ENCODE results near the gene KCNQ1. TPM values are rescaled to one million over a fixed set of nuclear protein-coding genes. Genes with fewer than 3 reads are reported as not detected.

KCNQ1 gene
- total and polyA plus RNA-seq, 2 donors (not counting 1 experiment from before 2014, with no cell fraction given), result not detected

DNA sequence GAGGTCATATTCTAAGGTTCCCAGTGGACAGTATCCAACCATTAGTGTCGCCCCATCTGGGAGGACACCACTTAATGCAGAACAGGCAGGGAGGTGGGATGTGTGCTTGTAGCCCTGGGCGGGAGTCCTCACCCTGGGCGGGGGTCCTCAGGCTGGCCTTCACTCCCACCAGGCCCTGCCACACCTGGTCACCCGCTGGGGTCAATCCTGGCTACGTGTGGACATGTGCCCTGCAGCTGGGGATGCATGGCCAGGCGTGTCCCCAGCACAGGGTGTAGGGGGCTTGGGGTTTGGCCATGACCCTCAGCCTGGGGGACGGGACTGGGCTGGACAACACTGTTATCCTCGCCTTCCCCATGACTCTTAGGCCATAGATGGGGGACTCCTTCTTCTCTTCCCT, 19.3 kb upstream of the KCNQ1 start:
- Histone ChIP-seq H3K27ac (ENCODE audit: insufficient read depth, low read length) (no peak overlapping the region), H2AFZ (ENCODE audit: low read length) (no peak overlapping the region), H3K9me3 (ENCODE audit: control insufficient read depth, insufficient read depth, low read depth, low read length) (no peaks in the 10 kb centered on the region), H3K79me2 (ENCODE audit: control insufficient read depth, insufficient read depth, low read length) (no peaks in the 10 kb centered on the region), H3K9ac (ENCODE audit: insufficient read depth, low read length) (no peak overlapping the region), H3K4me3 (replicated peaks in 1 of 4; ENCODE audit: control extremely low read depth in 1 of 4, insufficient read depth in 1 of 4, low read depth in 3 of 4, low read length in 4 of 4) (no peak overlapping the region), H4K20me1 (ENCODE audit: control insufficient read depth, extremely low read depth, insufficient read depth, low read length) (no peaks in the 10 kb centered on the region), H3K4me1 (ENCODE audit: control insufficient read depth, extremely low read depth, insufficient read depth, low read length) (no peaks in the 10 kb centered on the region), H3K27me3 (ENCODE audit: control insufficient read depth, insufficient read depth, low read length) (no peaks in the 10 kb centered on the region), H3K36me3 (ENCODE audit: control insufficient read depth, insufficient read depth, low read length) (no peaks in the 10 kb centered on the region), H3K4me2 (ENCODE audit: extremely low read depth, insufficient read depth, low read length) (no peak overlapping the region)
- TF ChIP-seq, protein P1, sequence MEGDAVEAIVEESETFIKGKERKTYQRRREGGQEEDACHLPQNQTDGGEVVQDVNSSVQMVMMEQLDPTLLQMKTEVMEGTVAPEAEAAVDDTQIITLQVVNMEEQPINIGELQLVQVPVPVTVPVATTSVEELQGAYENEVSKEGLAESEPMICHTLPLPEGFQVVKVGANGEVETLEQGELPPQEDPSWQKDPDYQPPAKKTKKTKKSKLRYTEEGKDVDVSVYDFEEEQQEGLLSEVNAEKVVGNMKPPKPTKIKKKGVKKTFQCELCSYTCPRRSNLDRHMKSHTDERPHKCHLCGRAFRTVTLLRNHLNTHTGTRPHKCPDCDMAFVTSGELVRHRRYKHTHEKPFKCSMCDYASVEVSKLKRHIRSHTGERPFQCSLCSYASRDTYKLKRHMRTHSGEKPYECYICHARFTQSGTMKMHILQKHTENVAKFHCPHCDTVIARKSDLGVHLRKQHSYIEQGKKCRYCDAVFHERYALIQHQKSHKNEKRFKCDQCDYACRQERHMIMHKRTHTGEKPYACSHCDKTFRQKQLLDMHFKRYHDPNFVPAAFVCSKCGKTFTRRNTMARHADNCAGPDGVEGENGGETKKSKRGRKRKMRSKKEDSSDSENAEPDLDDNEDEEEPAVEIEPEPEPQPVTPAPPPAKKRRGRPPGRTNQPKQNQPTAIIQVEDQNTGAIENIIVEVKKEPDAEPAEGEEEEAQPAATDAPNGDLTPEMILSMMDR (conservative IDR thresholded peaks at IDR 0.05 in 1 of 2, IDR thresholded peaks at IDR 0.05 in 1 of 2; ENCODE audit: low read depth in 1 of 2, low read length in 2 of 2), result no peak
- no peak for TF ChIP-seq EZH2 (IDR thresholded peaks at IDR 0.05; ENCODE audit: low read length, missing control alignments)
- DNase-seq (ENCODE audit: low read depth in 2 of 2), result no peak

GRCh38 chr11:2426221-2426620, 18.6 kb upstream of the KCNQ1 start:
- no peak overlapping the region for H3K4me2 ChIP-seq (ENCODE audit: extremely low read depth, insufficient read depth, low read length)
- no peak overlapping the region for H2AFZ ChIP-seq (ENCODE audit: low read length)
- DNase-seq (ENCODE audit: low read depth in 2 of 2), result no peak
- H3K36me3 ChIP-seq (ENCODE audit: control insufficient read depth, insufficient read depth, low read length), result no peaks in the 10 kb centered on the region
- H3K9ac ChIP-seq (ENCODE audit: insufficient read depth, low read length), result no peak overlapping the region
- H3K27ac ChIP-seq (ENCODE audit: insufficient read depth, low read length), result no peak overlapping the region
- H3K4me1 ChIP-seq (ENCODE audit: control insufficient read depth, extremely low read depth, insufficient read depth, low read length), result no peaks in the 10 kb centered on the region
- TF ChIP-seq, protein P1 (conservative IDR thresholded peaks at IDR 0.05 in 1 of 2, IDR thresholded peaks at IDR 0.05 in 1 of 2; ENCODE audit: low read depth in 1 of 2, low read length in 2 of 2), result no peak
- no peak for TF ChIP-seq EZH2 (IDR thresholded peaks at IDR 0.05; ENCODE audit: low read length, missing control alignments)
- no peak overlapping the region for H3K4me3 ChIP-seq (replicated peaks in 1 of 4; ENCODE audit: control extremely low read depth in 1 of 4, insufficient read depth in 1 of 4, low read depth in 3 of 4, low read length in 4 of 4)
- no peaks in the 10 kb centered on the region for H3K27me3 ChIP-seq (ENCODE audit: control insufficient read depth, insufficient read depth, low read length)
- H3K79me2 ChIP-seq (ENCODE audit: control insufficient read depth, insufficient read depth, low read length), result no peaks in the 10 kb centered on the region
- H4K20me1 ChIP-seq (ENCODE audit: control insufficient read depth, extremely low read depth, insufficient read depth, low read length), result no peaks in the 10 kb centered on the region
- H3K9me3 ChIP-seq (ENCODE audit: control insufficient read depth, insufficient read depth, low read depth, low read length), result no peaks in the 10 kb centered on the region

- H3K27ac ChIP-seq (ENCODE audit: insufficient read depth, low read length), result no peak overlapping the region
- no peak overlapping the region for H3K4me2 ChIP-seq (ENCODE audit: extremely low read depth, insufficient read depth, low read length)
- no peaks in the 10 kb centered on the region for H3K9me3 ChIP-seq (ENCODE audit: control insufficient read depth, insufficient read depth, low read depth, low read length)
- no peak overlapping the region for H2AFZ ChIP-seq (ENCODE audit: low read length)
- H4K20me1 ChIP-seq (ENCODE audit: control insufficient read depth, extremely low read depth, insufficient read depth, low read length), result no peaks in the 10 kb centered on the region
- no peaks in the 10 kb centered on the region for H3K36me3 ChIP-seq (ENCODE audit: control insufficient read depth, insufficient read depth, low read length)
- no peak overlapping the region for H3K4me3 ChIP-seq (replicated peaks in 1 of 4; ENCODE audit: control extremely low read depth in 1 of 4, insufficient read depth in 1 of 4, low read depth in 3 of 4, low read length in 4 of 4)
- H3K27me3 ChIP-seq (ENCODE audit: control insufficient read depth, insufficient read depth, low read length), result no peaks in the 10 kb centered on the region
- H3K9ac ChIP-seq (ENCODE audit: insufficient read depth, low read length), result no peak overlapping the region
- TF ChIP-seq, protein P1 (conservative IDR thresholded peaks at IDR 0.05 in 1 of 2, IDR thresholded peaks at IDR 0.05 in 1 of 2; ENCODE audit: low read depth in 1 of 2, low read length in 2 of 2), result no peak
- TF ChIP-seq EZH2 (IDR thresholded peaks at IDR 0.05; ENCODE audit: low read length, missing control alignments), result no peak
- no peak for DNase-seq (ENCODE audit: low read depth in 2 of 2)
- H3K79me2 ChIP-seq (ENCODE audit: control insufficient read depth, insufficient read depth, low read length), result no peaks in the 10 kb centered on the region
- H3K4me1 ChIP-seq (ENCODE audit: control insufficient read depth, extremely low read depth, insufficient read depth, low read length), result no peaks in the 10 kb centered on the region
These were observed 17.8 kb upstream of the KCNQ1 start for GRCh38 chr11:2426826-2427521.

All from fibroblast of lung (primary cell).